ENCODE measurements around the gene URB2. TPM values are rescaled to one million over a fixed set of nuclear protein-coding genes. Genes with fewer than 3 reads are reported as not detected.

The URB2 gene
- total and polyA plus RNA-seq, 2 of the 13 experiments (the other 11 are each of a cell fraction or from before 2014, with no cell fraction given): 4.0 to 17.6 TPM

GRCh38 chr1:229625071-229625914, 754 bp upstream of the URB2 start (continued):
- TF ChIP-seq TFDP2 (CRISPR knock-in tag; IDR thresholded peaks at IDR 0.05): peak; percentile 41; the same call in 1 of the 2 replicates
- no peak for TF ChIP-seq RBM22 (optimal IDR thresholded peaks at IDR 0.05; ENCODE audit: low read length)
- no peak for TF ChIP-seq ZNF576 (CRISPR knock-in tag; IDR thresholded peaks at IDR 0.05)
- no peak for TF ChIP-seq SOX6 (IDR thresholded peaks at IDR 0.05)
- no peak for TF ChIP-seq SOX6 (CRISPR knock-in tag; IDR thresholded peaks at IDR 0.05)
- TF ChIP-seq ZNF260 (CRISPR knock-in tag; IDR thresholded peaks at IDR 0.05; ENCODE audit: borderline replicate concordance, low read depth): no peak
- no peak for TF ChIP-seq E2F5 (CRISPR knock-in tag; conservative IDR thresholded peaks at IDR 0.05)
- TF ChIP-seq MXI1 (IDR thresholded peaks at IDR 0.05; ENCODE audit: borderline replicate concordance, low read depth, low read length): peak; percentile 71; the same call in 1 of the 3 replicates
- no peak for TF ChIP-seq STAT5B (CRISPR knock-in tag; IDR thresholded peaks at IDR 0.05)
- 0 out of 2 replicates have a peak, but pooled peaks have one; percentile 3 for TF ChIP-seq ZNF441 (CRISPR knock-in tag; IDR thresholded peaks at IDR 0.05; ENCODE audit: borderline replicate concordance)
- no peak for TF ChIP-seq REL (CRISPR knock-in tag; conservative IDR thresholded peaks at IDR 0.05)
- no peak for TF ChIP-seq GMEB1 (CRISPR knock-in tag; IDR thresholded peaks at IDR 0.05; ENCODE audit: borderline replicate concordance)
- peak; percentile 30 for TF ChIP-seq TEAD3 (CRISPR knock-in tag; optimal IDR thresholded peaks at IDR 0.05; ENCODE audit: borderline replicate concordance)
- no peak for TF ChIP-seq KDM1A (CRISPR knock-in tag; IDR thresholded peaks at IDR 0.05)
- no peak for TF ChIP-seq PPARG (CRISPR knock-in tag; conservative IDR thresholded peaks at IDR 0.05)
- no peak for TF ChIP-seq TBL1XR1 (IDR thresholded peaks at IDR 0.05; ENCODE audit: borderline replicate concordance, low read length, partially characterized antibody)
- TF ChIP-seq KIAA2018 (CRISPR knock-in tag; IDR thresholded peaks at IDR 0.05; ENCODE audit: borderline replicate concordance): no peak
